Mucosa of gallbladder (tissue), 1 donor: ENCODE results near the gene SPDEF. TPM values are rescaled to one million over a fixed set of nuclear protein-coding genes. Genes with fewer than 3 reads are reported as not detected.

Source experiments
- DNase-seq: peaks from one replicate; pipeline ENCODE4 v3.0.0-alpha.2; 2020; ENCODE audit warnings: low spot score
- total RNA-seq: library from RNA; stranded (reverse); gene quantifications from one replicate; pipeline ENCODE4 v1.2.1, GENCODE V29; 2021
- donor health status: DM: no; HTN: no; CAD: no.

SPDEF gene
- total RNA-seq, 1 donor from 2014 or later, result 16.7 TPM

DNA sequence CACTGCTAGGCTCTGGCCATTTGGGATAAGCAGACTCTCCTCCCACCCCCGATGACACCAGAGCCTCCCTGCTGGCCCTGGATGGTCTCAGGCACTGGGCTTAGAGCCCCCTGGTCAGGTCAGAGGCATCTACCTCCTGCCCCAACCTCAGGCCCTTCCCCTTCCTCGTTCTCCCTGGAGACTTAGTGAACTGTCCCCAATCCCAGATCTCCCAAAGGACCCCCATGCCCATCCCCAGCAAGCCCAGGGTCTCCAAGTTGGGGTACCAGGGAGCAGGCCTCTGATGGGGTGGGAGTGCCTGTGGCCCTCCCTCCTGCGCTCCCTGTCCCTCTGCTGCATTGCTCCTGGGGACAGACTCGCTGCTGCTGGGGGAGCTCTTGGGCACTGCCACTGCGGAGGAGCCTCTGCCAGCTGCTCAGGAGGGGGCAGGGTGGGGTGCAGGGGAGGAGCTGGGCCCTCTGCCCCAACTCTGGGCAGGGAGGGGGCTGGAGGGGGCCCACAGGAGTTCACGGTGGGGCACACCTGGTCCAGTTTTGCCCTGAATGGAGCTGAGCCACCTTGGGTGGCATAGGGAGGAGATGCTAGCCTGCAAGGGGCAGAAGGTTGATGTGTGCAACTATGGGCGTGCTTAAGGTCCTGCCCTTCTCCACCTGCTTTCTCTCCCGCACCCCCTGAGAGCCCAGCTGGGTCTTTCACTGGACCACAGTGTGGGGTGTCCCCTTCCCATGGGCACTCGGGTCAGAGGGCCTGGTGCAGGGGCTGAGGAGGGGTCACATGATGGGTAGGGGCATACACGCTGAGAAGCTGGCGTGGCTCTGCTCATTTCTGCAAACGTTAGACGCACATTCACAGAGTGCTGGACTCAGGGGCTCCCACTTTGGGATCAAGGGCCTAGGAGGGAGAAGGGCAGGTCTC lies 40.4 kb downstream of the SPDEF start:
- no peak for DNase-seq

GRCh38 chr6:34514593-34515472 lies 41.3 kb downstream of the SPDEF start:
- DNase-seq, result no peak

- no peak for DNase-seq
Measured at GRCh38 chr6:34514112-34514511, 42.0 kb downstream of the SPDEF start.

DNA sequence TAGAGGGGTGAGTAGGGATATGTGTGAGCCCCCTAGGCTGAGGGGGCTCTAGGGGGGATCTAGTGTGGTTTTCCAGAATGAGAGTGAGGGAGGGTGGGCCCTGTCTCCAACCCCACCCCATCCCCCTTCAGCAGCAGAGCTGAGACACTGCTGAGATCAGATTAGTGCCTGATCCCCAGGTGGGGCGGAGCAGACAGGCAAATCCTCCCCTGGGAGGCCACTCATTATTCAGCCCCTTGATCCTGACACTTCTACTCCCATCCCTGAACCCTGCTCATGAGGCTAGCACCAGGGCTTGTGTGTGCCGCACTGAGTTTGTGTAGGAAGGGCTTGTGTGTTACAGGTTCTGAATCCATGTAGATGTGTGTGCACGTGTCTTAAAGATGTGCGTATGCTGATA lies 42.5 kb downstream of the SPDEF start:
- DNase-seq, result no peak

- DNase-seq, result no peak
Measured at GRCh38 chr6:34512738-34513115, 43.4 kb downstream of the SPDEF start.

GRCh38 chr6:34511915-34512737 lies 44.0 kb downstream of the SPDEF start:
- no peak for DNase-seq

DNA sequence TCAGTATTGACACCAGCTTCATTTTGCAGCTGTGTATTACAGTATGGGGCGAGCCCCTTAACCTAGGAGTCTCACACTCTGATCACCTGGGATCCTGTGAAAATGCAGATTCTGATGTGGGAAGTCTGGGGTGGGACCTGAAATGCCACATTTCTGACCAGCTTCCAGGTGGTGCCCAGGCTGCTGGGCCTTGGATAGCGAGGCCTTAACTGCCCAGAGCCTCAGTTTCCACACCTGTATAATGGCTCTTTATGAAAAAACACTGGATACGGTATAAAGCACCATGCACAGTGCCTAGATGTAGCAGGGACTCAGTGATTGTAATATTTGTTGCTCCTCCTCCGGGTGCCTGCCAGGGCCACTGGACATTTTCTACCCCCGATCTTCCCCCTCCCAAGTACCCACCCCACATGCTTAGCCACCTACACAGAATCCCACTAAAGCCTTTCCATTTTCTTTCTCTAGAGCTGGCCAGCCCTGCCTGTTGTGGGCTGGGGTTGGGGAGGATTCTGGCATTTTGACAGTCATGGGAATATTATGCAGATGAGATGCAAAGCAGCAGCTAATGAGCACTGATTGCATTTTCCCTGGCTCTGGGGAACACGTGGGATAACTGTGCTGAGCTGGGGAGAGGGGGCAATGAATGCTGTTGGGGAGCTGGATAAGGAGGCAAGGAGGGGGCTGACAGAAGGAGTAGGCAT lies 44.8 kb downstream of the SPDEF start:
- no peak for DNase-seq

- no peak for DNase-seq
Measured at GRCh38 chr6:34510299-34510698, 45.8 kb downstream of the SPDEF start.

DNA sequence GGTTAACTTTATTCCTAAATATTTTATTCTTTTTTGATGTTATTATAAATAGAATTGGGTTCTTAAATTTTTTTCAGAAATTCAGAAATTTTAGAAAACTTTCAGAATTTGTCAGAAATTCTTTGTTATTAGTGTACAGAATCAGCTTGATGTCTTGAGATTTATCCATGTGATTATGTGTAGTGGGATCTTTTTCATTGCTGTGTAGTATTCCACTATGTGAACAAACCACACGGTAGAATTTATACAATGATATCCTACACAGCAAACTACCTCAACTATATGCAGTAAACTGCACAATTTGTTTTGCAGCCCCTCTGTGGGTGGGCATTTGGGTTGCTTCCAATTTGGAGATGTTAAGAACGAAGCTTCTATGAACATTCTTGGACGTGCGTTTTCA lies 46.3 kb downstream of the SPDEF start:
- DNase-seq, result no peak

DNA sequence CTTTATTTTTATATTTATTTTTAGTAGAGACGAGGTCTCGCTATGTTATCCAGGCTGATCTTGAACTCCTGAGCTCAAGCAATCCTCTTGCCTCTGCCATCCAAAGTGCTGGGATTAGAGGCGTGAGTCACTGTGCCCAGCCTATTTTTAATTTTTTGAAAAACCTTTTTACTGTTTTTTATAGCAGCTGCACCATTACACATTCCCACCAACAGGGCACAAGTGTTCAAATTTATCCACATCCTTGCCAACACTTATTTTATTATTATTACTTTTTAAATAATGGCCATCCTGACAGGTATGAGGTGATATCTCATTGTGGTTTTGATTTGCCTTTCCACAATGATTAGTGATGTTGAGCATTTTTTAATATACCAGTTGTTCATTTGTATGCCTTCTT lies 47.7 kb downstream of the SPDEF start:
- no peak for DNase-seq

DNA sequence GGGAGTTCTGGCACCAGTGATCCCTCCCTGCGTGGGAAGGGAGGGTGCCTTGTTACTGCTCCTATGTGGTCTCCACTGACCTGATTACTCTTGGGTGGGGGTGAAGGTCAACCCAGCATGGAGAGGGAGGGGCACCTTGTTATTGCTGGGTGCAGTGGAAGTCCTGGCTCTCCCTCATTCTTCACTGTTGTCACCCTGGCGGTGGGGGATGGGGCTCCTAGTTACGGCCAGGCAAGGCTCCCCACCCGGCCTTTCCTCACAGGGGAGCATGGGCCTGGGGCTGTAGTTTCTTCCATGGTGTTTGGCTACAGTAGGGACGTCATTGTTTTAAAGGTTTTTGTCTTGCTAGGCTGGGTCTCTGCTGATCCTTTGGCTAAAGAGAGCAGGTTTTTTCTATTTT lies 49.4 kb downstream of the SPDEF start:
- DNase-seq, result no peak

- DNase-seq, result no peak
Measured at GRCh38 chr6:34497411-34497810, 58.7 kb downstream of the SPDEF start.

GRCh38 chr6:34496103-34496685 lies 59.9 kb downstream of the SPDEF start:
- DNase-seq, result no peak

GRCh38 chr6:34494973-34495372 lies 61.2 kb downstream of the SPDEF start:
- DNase-seq, result no peak

- no peak for DNase-seq
Measured at GRCh38 chr6:34493344-34493743, 62.8 kb downstream of the SPDEF start.

- no peak for DNase-seq
Measured at GRCh38 chr6:34491091-34491430, 65.1 kb downstream of the SPDEF start.

DNA sequence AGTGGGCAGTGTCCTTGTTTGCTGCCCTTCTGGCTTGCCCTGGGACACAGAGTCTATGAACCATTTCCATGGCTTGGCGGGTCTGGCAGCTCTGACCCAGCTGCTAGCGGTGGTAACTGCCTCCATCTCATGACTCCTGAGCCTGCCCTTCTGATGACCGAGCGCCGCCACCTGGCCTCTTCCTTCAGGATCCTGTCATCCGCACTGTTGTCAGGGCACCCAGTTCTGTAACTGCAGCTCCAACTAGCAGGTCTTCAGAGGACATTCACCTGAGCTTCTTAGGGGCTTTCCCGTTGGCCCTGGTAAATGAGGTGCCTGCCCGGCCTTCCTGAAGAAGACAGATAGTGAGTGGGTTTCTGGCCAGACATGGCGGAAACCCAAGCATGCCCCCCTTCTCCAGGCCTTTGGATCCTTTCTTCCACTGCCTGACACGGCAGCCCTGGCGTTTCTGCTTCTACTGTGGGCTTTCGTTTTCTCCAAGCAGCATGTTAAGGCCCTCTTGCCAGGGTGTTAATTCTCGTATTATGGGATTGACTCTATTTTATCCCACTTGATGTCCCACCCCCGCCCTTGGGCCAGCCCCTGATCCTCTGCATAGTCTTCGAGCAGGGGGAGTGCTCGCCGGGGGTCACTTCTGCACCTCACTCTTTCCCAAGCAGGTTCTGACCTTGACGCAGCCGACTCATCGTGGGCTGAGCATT lies 65.6 kb downstream of the SPDEF start:
- DNase-seq, result no peak

- DNase-seq, result no peak
Measured at GRCh38 chr6:34489207-34489805, 66.8 kb downstream of the SPDEF start.
